Measurements from ENCODE around the gene RNF144A. TPM values are rescaled to one million over a fixed set of nuclear protein-coding genes. Genes with fewer than 3 reads are reported as not detected.
A peak's percentile ranks its signal among the peaks of the same experiment; 100 is the strongest.

Gene RNF144A
- total and polyA plus RNA-seq, 10 of the 15 experiments (the other 5 are each of a cell fraction or from before 2014, with no cell fraction given): 0.02 to 12.1 (median 0.48) TPM; not detected in 1

DNA sequence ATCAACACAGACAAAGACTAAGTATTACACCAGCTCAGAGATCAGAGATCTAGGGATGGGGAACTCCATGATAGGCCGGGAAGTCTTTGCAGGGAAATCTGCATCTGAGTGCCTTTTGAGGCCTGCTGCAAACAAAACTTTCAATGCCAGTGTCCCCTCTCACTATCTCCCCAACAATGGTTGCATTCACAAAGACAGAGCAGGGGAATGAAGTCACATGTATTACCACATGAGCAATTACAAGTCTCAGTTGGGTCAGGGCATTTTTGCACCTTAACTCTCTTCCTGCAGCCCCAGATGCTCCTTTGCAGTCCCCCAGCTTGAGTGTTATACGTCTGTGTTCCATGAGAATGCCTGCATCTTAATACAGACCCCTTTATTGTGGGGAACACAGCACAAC is 1.8 kb upstream of the RNF144A start:
- in situ Hi-C loops (cut with MboI): no loop called here
- Histone ChIP-seq H3K4me1 (ENCODE audit: control insufficient read depth, insufficient read depth, low read length) (peaks cover 17% of the 10 kb centered on the region), H3K4me3 (no peak overlapping the region), H3K4me2 (ENCODE audit: control insufficient read depth, insufficient read depth) (no peak overlapping the region), H3K27ac (ENCODE audit: control insufficient read depth, insufficient read depth) (no peak overlapping the region), H2AFZ (ENCODE audit: control insufficient read depth, low read depth, low read length) (no peak overlapping the region), H3K36me3 (ENCODE audit: control insufficient read depth in 2 of 2, insufficient read depth in 2 of 2, low read length in 1 of 2) (no peaks in the 10 kb centered on the region), H4K20me1 (ENCODE audit: control insufficient read depth, insufficient read depth) (no peaks in the 10 kb centered on the region), H3K9me3 (replicated peaks; ENCODE audit: control insufficient read depth, insufficient read depth, low read length) (peaks cover 3% of the 10 kb centered on the region; the same call in 2 of the 3 replicates), H3K27me3 (replicated peaks in 1 of 2; ENCODE audit: control insufficient read depth in 2 of 2, insufficient read depth in 2 of 2, low read length in 1 of 2) (no peaks in the 10 kb centered on the region), H3K79me2 (ENCODE audit: control insufficient read depth, insufficient read depth, low read length) (no peaks in the 10 kb centered on the region), H3K9ac (ENCODE audit: control insufficient read depth, insufficient read depth, low read length) (no peak overlapping the region)
- DNase-seq (ENCODE audit: low read depth, low spot score) (no peak), FAIRE-seq (no peak), ATAC-seq (no peak)
- 71% methylated on average over 2 of the region's 2 CpGs for WGBS (ENCODE audit: insufficient coverage, insufficient replicate concordance, low lambda C conversion rate, missing lambda C conversion rate)
- POLR2A ChIA-PET: interaction anchor here (1.0 kb wide), 1 partner anchor 35 kb away, joined by 3 read pairs; no protein-coding TSS in a partner anchor
- BruUV-seq (replicated peaks): no TSS peak
- TF ChIP-seq RBBP5 (conservative IDR thresholded peaks at IDR 0.05): no peak
- TF ChIP-seq, protein P1, sequence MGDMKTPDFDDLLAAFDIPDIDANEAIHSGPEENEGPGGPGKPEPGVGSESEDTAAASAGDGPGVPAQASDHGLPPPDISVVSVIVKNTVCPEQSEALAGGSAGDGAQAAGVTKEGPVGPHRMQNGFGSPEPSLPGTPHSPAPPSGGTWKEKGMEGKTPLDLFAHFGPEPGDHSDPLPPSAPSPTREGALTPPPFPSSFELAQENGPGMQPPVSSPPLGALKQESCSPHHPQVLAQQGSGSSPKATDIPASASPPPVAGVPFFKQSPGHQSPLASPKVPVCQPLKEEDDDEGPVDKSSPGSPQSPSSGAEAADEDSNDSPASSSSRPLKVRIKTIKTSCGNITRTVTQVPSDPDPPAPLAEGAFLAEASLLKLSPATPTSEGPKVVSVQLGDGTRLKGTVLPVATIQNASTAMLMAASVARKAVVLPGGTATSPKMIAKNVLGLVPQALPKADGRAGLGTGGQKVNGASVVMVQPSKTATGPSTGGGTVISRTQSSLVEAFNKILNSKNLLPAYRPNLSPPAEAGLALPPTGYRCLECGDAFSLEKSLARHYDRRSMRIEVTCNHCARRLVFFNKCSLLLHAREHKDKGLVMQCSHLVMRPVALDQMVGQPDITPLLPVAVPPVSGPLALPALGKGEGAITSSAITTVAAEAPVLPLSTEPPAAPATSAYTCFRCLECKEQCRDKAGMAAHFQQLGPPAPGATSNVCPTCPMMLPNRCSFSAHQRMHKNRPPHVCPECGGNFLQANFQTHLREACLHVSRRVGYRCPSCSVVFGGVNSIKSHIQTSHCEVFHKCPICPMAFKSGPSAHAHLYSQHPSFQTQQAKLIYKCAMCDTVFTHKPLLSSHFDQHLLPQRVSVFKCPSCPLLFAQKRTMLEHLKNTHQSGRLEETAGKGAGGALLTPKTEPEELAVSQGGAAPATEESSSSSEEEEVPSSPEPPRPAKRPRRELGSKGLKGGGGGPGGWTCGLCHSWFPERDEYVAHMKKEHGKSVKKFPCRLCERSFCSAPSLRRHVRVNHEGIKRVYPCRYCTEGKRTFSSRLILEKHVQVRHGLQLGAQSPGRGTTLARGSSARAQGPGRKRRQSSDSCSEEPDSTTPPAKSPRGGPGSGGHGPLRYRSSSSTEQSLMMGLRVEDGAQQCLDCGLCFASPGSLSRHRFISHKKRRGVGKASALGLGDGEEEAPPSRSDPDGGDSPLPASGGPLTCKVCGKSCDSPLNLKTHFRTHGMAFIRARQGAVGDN (IDR thresholded peaks at IDR 0.05): 0 out of 2 replicates have a peak, but pooled peaks have one; percentile 21
- SMC1A ChIA-PET (ENCODE audit: uncharacterized antibody, unreplicated experiment): interaction anchor here (0.9 to 3.2 kb wide), 13 partner anchors 10 to 129 kb away, joined by 3 to 15 read pairs (median 5); partner anchors contain the start of gene RSAD2
- CTCF ChIA-PET: interaction anchor here (0.9 to 3.3 kb wide), 13 partner anchors 8 to 121 kb away, joined by 3 to 50 read pairs (median 9); no protein-coding TSS in a partner anchor
- RAD21 ChIA-PET (ENCODE audit: unreplicated experiment): interaction anchor here (1.2 to 1.9 kb wide), 9 partner anchors 18 to 144 kb away, joined by 3 to 6 read pairs (median 4); no protein-coding TSS in a partner anchor
- intact Hi-C loops (cut with micrococcal nuclease; ENCODE audit: unreplicated experiment): no loop called here
